ENCODE results near the gene PIGU. TPM values are rescaled to one million over a fixed set of nuclear protein-coding genes. Genes with fewer than 3 reads are reported as not detected.

Gene PIGU
- total and polyA plus RNA-seq, 2 of the 13 experiments (the other 11 are each of a cell fraction or from before 2014, with no cell fraction given): 45.5 to 231 TPM

DNA sequence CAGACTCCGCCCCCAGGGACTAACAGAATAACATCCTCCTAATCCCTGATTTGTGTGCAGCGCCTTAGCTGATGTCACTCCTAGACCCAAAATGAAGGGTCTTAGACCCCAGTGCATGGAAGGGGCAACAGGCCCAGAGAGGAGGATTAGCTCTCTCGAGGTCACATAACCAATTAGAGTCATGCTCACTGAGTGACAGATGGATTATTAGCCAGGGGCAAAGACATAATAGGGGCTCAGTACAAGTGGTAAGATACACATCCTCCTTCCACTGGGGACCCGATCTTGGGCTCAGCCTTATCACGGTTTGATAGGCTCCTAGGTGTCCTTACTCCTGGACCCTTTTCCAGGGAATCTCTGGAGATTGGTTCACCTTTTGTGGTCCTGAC, 28.1 kb upstream of the PIGU start:
- Histone ChIP-seq H3K4me1 (ENCODE audit: insufficient read depth, low read length) (peaks cover 63% of the 10 kb centered on the region), H3K27ac (ENCODE audit: extremely low read length, insufficient read depth, low read length) (peak overlapping the region; percentile 92), H2AFZ (ENCODE audit: low read length) (no peak overlapping the region), H4K20me1 (ENCODE audit: insufficient read depth, low read length) (no peaks in the 10 kb centered on the region), H3K27me3 (ENCODE audit: control insufficient read depth in 1 of 2, insufficient read depth in 2 of 2, low read length in 2 of 2) (no peaks in the 10 kb centered on the region; a peak in 1 of 5 replicates), H3K79me2 (ENCODE audit: insufficient read depth, low read length) (peaks cover 15% of the 10 kb centered on the region), H3K36me3 (replicated peaks in 1 of 2; ENCODE audit: control insufficient read depth in 1 of 2, insufficient read depth in 2 of 2, low read length in 2 of 2) (no peaks in the 10 kb centered on the region), H3K9ac (ENCODE audit: insufficient read depth, low read depth, low read length) (peak overlapping the region; percentile 96), H3K4me3 (replicated peaks in 1 of 3; ENCODE audit: insufficient read depth in 1 of 3, low read depth in 2 of 3, low read length in 3 of 3) (peak overlapping the region; percentile 82 to 98 (median 84)), H3K4me2 (ENCODE audit: low read depth, low read length) (peak overlapping the region; percentile 97), H3K9me3 (ENCODE audit: low read length) (no peaks in the 10 kb centered on the region)
- CTCF ChIA-PET (ENCODE audit: low intra/inter-chr PET ratio, low total read pairs): no interaction called here
- ATAC-seq (peak; percentile 0), DNase-seq (ENCODE audit: low spot score) (no peak), FAIRE-seq (no peak)
- BruUV-seq (replicated peaks): TSS peak; percentile 70
- in situ Hi-C loops (cut with HindIII; ENCODE audit: extremely low pct_ligation_motif_present, low pct_unique_long_range_greater_than_20kb): loop anchor here (10.0 kb wide), 1 partner anchor 400 kb away; the partner anchor contains the start of gene AHCY
- intact Hi-C loops (cut with micrococcal nuclease; ENCODE audit: unreplicated experiment): loop anchor here (5.0 to 10.0 kb wide), 3 partner anchors 60 to 168 kb away; no protein-coding TSS in a partner anchor
- WGBS (ENCODE audit: low lambda C conversion rate): 6% methylated on average over 5 of the region's 5 CpGs
- POLR2A ChIA-PET: interaction anchor here (1.0 to 7.9 kb wide), 9 partner anchors 12 to 189 kb away, joined by 3 to 168 read pairs (median 9); partner anchors contain the start of genes DYNLRB1 and PIGU
- TF ChIP-seq, protein P1, sequence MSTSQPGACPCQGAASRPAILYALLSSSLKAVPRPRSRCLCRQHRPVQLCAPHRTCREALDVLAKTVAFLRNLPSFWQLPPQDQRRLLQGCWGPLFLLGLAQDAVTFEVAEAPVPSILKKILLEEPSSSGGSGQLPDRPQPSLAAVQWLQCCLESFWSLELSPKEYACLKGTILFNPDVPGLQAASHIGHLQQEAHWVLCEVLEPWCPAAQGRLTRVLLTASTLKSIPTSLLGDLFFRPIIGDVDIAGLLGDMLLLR (CRISPR knock-in tag; IDR thresholded peaks at IDR 0.05): no peak
- TF ChIP-seq, protein P2, sequence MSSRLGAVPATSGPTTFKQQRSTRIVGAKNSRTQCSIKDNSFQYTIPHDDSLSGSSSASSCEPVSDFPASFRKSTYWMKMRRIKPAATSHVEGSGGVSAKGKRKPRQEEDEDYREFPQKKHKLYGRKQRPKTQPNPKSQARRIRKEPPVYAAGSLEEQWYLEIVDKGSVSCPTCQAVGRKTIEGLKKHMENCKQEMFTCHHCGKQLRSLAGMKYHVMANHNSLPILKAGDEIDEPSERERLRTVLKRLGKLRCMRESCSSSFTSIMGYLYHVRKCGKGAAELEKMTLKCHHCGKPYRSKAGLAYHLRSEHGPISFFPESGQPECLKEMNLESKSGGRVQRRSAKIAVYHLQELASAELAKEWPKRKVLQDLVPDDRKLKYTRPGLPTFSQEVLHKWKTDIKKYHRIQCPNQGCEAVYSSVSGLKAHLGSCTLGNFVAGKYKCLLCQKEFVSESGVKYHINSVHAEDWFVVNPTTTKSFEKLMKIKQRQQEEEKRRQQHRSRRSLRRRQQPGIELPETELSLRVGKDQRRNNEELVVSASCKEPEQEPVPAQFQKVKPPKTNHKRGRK (CRISPR knock-in tag; IDR thresholded peaks at IDR 0.05): peak; percentile 47; the same call in 1 of the 2 replicates
- TF ChIP-seq ZNF549 (CRISPR knock-in tag; IDR thresholded peaks at IDR 0.05) (no peak), KDM5A (IDR thresholded peaks at IDR 0.05; ENCODE audit: borderline replicate concordance, low read length) (no peak), SIN3B (IDR thresholded peaks at IDR 0.05; ENCODE audit: low read length) (no peak), MAFG (CRISPR knock-in tag; IDR thresholded peaks at IDR 0.05) (0 out of 2 replicates have a peak, but pooled peaks have one; percentile 32), ZFP90 (CRISPR knock-in tag; IDR thresholded peaks at IDR 0.05; ENCODE audit: borderline replicate concordance) (no peak), CAMTA2 (CRISPR knock-in tag; IDR thresholded peaks at IDR 0.05; ENCODE audit: borderline replicate concordance) (no peak; the same call in 1 of the 2 replicates), ZBTB38 (CRISPR knock-in tag; IDR thresholded peaks at IDR 0.05) (no peak)
- TF ChIP-seq, protein P3, sequence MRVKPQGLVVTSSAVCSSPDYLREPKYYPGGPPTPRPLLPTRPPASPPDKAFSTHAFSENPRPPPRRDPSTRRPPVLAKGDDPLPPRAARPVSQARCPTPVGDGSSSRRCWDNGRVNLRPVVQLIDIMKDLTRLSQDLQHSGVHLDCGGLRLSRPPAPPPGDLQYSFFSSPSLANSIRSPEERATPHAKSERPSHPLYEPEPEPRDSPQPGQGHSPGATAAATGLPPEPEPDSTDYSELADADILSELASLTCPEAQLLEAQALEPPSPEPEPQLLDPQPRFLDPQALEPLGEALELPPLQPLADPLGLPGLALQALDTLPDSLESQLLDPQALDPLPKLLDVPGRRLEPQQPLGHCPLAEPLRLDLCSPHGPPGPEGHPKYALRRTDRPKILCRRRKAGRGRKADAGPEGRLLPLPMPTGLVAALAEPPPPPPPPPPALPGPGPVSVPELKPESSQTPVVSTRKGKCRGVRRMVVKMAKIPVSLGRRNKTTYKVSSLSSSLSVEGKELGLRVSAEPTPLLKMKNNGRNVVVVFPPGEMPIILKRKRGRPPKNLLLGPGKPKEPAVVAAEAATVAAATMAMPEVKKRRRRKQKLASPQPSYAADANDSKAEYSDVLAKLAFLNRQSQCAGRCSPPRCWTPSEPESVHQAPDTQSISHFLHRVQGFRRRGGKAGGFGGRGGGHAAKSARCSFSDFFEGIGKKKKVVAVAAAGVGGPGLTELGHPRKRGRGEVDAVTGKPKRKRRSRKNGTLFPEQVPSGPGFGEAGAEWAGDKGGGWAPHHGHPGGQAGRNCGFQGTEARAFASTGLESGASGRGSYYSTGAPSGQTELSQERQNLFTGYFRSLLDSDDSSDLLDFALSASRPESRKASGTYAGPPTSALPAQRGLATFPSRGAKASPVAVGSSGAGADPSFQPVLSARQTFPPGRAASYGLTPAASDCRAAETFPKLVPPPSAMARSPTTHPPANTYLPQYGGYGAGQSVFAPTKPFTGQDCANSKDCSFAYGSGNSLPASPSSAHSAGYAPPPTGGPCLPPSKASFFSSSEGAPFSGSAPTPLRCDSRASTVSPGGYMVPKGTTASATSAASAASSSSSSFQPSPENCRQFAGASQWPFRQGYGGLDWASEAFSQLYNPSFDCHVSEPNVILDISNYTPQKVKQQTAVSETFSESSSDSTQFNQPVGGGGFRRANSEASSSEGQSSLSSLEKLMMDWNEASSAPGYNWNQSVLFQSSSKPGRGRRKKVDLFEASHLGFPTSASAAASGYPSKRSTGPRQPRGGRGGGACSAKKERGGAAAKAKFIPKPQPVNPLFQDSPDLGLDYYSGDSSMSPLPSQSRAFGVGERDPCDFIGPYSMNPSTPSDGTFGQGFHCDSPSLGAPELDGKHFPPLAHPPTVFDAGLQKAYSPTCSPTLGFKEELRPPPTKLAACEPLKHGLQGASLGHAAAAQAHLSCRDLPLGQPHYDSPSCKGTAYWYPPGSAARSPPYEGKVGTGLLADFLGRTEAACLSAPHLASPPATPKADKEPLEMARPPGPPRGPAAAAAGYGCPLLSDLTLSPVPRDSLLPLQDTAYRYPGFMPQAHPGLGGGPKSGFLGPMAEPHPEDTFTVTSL (CRISPR knock-in tag; IDR thresholded peaks at IDR 0.05; ENCODE audit: borderline replicate concordance): peak; percentile 32; the same call in 1 of the 2 replicates
- TF ChIP-seq, protein P4, sequence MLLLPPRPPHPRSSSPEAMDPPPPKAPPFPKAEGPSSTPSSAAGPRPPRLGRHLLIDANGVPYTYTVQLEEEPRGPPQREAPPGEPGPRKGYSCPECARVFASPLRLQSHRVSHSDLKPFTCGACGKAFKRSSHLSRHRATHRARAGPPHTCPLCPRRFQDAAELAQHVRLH (CRISPR knock-in tag; IDR thresholded peaks at IDR 0.05; ENCODE audit: borderline replicate concordance, low read depth): peak; percentile 0
- TF ChIP-seq, protein P5, sequence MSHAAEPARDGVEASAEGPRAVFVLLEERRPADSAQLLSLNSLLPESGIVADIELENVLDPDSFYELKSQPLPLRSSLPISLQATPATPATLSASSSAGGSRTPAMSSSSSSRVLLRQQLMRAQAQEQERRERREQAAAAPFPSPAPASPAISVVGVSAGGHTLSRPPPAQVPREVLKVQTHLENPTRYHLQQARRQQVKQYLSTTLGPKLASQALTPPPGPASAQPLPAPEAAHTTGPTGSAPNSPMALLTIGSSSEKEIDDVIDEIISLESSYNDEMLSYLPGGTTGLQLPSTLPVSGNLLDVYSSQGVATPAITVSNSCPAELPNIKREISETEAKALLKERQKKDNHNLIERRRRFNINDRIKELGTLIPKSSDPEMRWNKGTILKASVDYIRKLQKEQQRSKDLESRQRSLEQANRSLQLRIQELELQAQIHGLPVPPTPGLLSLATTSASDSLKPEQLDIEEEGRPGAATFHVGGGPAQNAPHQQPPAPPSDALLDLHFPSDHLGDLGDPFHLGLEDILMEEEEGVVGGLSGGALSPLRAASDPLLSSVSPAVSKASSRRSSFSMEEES (CRISPR knock-in tag; IDR thresholded peaks at IDR 0.05): no peak
